ENCODE results near the gene ERBB4. TPM values are rescaled to one million over a fixed set of nuclear protein-coding genes. Genes with fewer than 3 reads are reported as not detected.

ERBB4 gene
- polyA plus RNA-seq, 1 of the 3 experiments (the other 2 are of a cell fraction): 0.05 TPM

DNA sequence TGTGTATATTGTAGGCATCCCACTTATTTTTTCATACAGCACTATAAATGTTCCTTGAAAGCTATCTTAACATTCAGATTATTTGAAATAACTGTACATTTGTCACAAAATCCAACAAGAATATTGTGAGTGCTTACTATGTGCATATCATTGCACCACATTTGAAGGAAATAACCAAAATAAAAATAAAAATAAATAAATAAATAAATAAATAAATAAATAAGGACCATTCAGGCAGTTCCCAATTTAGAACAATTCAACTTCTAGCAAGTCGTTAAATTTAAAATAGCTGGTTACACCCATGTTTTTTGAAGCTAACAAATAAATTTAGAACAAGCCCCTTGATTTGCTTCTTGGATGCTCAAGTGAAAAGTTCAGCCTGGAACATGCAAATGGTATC, 548.3 kb downstream of the ERBB4 start (continued):
- TF ChIP-seq, protein P1, sequence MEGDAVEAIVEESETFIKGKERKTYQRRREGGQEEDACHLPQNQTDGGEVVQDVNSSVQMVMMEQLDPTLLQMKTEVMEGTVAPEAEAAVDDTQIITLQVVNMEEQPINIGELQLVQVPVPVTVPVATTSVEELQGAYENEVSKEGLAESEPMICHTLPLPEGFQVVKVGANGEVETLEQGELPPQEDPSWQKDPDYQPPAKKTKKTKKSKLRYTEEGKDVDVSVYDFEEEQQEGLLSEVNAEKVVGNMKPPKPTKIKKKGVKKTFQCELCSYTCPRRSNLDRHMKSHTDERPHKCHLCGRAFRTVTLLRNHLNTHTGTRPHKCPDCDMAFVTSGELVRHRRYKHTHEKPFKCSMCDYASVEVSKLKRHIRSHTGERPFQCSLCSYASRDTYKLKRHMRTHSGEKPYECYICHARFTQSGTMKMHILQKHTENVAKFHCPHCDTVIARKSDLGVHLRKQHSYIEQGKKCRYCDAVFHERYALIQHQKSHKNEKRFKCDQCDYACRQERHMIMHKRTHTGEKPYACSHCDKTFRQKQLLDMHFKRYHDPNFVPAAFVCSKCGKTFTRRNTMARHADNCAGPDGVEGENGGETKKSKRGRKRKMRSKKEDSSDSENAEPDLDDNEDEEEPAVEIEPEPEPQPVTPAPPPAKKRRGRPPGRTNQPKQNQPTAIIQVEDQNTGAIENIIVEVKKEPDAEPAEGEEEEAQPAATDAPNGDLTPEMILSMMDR (IDR thresholded peaks at IDR 0.05): no peak
- TF ChIP-seq FOXJ3 (CRISPR knock-in tag; IDR thresholded peaks at IDR 0.05) (no peak), TCF12 (IDR thresholded peaks at IDR 0.05) (no peak), EZH2phosphoT487 (IDR thresholded peaks at IDR 0.05; ENCODE audit: borderline replicate concordance, low read depth) (no peak), RFX5 (IDR thresholded peaks at IDR 0.05; ENCODE audit: low read length) (no peak)

DNA sequence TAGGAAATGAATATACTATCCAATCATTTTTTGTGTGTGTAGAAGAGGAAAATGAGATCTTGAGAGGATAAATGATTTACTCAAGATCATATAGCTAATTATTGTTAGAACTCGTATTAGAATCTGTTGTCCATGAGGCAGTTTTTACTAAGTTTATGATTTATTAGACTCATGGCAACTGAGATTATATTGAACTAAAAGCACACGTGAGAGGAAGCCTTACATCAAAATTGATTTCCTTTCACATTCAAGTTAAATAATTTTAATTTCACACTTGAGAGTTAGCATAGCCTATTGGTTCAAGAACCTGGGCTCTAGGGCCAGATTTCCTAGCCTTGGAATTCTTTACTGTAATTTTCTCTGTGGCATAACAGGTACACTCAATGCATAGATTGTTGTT, 552.3 kb downstream of the ERBB4 start:
- no peak overlapping the region for H2AFZ ChIP-seq (ENCODE audit: low read depth)
- no peaks in the 10 kb centered on the region for H3K4me1 ChIP-seq (ENCODE audit: control insufficient read depth in 1 of 2, insufficient read depth in 2 of 2, low read depth in 1 of 2, low read length in 1 of 2)
- ChIA-PET CTCF (no interaction called here), POLR2A (no interaction called here)
- no peaks in the 10 kb centered on the region for H3K9me2 ChIP-seq
- H3K79me2 ChIP-seq (ENCODE audit: insufficient read depth): no peaks in the 10 kb centered on the region
- H3K27ac ChIP-seq (ENCODE audit: low read depth in 2 of 2, low read length in 1 of 2): no peak overlapping the region
- no peak for DNase-seq
- H3K9me3 ChIP-seq: no peaks in the 10 kb centered on the region
- no peaks in the 10 kb centered on the region for H3K27me3 ChIP-seq (ENCODE audit: insufficient read depth)
- no peak overlapping the region for H3K9ac ChIP-seq
- 47% methylated on average over 2 of the region's 2 CpGs for WGBS (ENCODE audit: low lambda C conversion rate)
- H3K4me2 ChIP-seq: no peak overlapping the region
- no peaks in the 10 kb centered on the region for H3K36me3 ChIP-seq (replicated peaks in 1 of 2; ENCODE audit: control insufficient read depth in 1 of 2, insufficient read depth in 2 of 2, low read length in 1 of 2)
- H4K20me1 ChIP-seq (ENCODE audit: insufficient read depth): no peaks in the 10 kb centered on the region
- H3K4me3 ChIP-seq (ENCODE audit: low read depth in 2 of 2, low read length in 1 of 2): no peak overlapping the region
- H3F3A ChIP-seq (replicated peaks; ENCODE audit: insufficient read depth): no peaks in the 10 kb centered on the region
- TF ChIP-seq CHD2 (IDR thresholded peaks at IDR 0.05; ENCODE audit: low read length, partially characterized antibody) (no peak), EP300 (IDR thresholded peaks at IDR 0.05; ENCODE audit: borderline replicate concordance in 1 of 2, low read depth in 1 of 2, low read length in 1 of 2) (no peak), TEAD4 (IDR thresholded peaks at IDR 0.05; ENCODE audit: borderline replicate concordance, insufficient read depth) (no peak), RCOR1 (IDR thresholded peaks at IDR 0.05; ENCODE audit: low read length) (no peak), NRF1 (IDR thresholded peaks at IDR 0.05; ENCODE audit: low read depth, low read length) (no peak), RXRA (IDR thresholded peaks at IDR 0.05; ENCODE audit: borderline replicate concordance, low read depth) (no peak), GATA2 (CRISPR knock-in tag; IDR thresholded peaks at IDR 0.05) (no peak), SMC3 (IDR thresholded peaks at IDR 0.05; ENCODE audit: low read depth, low read length) (no peak), YY1 (IDR thresholded peaks at IDR 0.05; ENCODE audit: low read depth) (no peak), TCF12 (IDR thresholded peaks at IDR 0.05) (no peak), SIN3A (IDR thresholded peaks at IDR 0.05; ENCODE audit: borderline replicate concordance, low read depth, low read length) (no peak), EZH2phosphoT487 (IDR thresholded peaks at IDR 0.05; ENCODE audit: borderline replicate concordance, low read depth) (no peak)
- TF ChIP-seq, protein P2, sequence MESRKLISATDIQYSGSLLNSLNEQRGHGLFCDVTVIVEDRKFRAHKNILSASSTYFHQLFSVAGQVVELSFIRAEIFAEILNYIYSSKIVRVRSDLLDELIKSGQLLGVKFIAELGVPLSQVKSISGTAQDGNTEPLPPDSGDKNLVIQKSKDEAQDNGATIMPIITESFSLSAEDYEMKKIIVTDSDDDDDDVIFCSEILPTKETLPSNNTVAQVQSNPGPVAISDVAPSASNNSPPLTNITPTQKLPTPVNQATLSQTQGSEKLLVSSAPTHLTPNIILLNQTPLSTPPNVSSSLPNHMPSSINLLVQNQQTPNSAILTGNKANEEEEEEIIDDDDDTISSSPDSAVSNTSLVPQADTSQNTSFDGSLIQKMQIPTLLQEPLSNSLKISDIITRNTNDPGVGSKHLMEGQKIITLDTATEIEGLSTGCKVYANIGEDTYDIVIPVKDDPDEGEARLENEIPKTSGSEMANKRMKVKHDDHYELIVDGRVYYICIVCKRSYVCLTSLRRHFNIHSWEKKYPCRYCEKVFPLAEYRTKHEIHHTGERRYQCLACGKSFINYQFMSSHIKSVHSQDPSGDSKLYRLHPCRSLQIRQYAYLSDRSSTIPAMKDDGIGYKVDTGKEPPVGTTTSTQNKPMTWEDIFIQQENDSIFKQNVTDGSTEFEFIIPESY (IDR thresholded peaks at IDR 0.05; ENCODE audit: borderline replicate concordance, low read depth): no peak
- TF ChIP-seq, protein P3, sequence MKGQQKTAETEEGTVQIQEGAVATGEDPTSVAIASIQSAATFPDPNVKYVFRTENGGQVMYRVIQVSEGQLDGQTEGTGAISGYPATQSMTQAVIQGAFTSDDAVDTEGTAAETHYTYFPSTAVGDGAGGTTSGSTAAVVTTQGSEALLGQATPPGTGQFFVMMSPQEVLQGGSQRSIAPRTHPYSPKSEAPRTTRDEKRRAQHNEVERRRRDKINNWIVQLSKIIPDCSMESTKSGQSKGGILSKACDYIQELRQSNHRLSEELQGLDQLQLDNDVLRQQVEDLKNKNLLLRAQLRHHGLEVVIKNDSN (IDR thresholded peaks at IDR 0.05; ENCODE audit: borderline replicate concordance, low read depth): no peak

Measured in SK-N-SH (cell line).